Measurements from ENCODE around the gene ACP3. TPM values are rescaled to one million over a fixed set of nuclear protein-coding genes. Genes with fewer than 3 reads are reported as not detected.

The ACP3 gene
- polyA plus RNA-seq, 1 donor from 2014 or later, result not detected

DNA sequence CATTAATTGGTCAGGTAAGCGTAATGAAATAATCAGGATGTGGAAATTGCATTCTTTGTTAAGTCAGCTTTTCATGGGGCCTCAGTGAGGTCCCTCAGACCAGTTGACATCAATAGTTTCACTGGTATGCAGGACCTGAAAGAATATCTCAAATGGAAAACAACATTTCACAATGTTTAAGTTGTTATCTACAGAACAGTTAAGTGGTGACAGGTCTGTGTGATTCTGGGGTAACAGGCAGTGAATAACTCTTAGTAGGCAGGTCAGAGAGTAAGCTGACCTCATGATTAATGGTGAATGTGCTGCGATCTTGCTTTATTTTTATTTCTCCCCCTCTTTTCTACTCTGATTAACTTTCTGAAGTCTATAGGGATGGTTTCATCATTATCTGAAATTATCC is 28.9 kb upstream of the ACP3 start:
- Histone ChIP-seq H3K27me3 (ENCODE audit: insufficient read depth, low read depth, low read length) (no peaks in the 10 kb centered on the region), H3K36me3 (ENCODE audit: insufficient read depth, low read length) (no peaks in the 10 kb centered on the region), H3K4me2 (ENCODE audit: low read length) (no peak overlapping the region), H3K4me3 (ENCODE audit: low read length) (no peak overlapping the region), H3F3A (ENCODE audit: insufficient read depth, low read length, poor library complexity, severe bottlenecking) (no peaks in the 10 kb centered on the region), H3K9me2 (ENCODE audit: insufficient read depth, low read length) (no peaks in the 10 kb centered on the region), H3K9me3 (ENCODE audit: low read length) (peaks cover 4% of the 10 kb centered on the region), H4K20me1 (ENCODE audit: insufficient read depth) (no peaks in the 10 kb centered on the region), H3K27ac (ENCODE audit: low read length) (no peak overlapping the region), H3K79me2 (replicated peaks; ENCODE audit: insufficient read depth, low read length) (no peaks in the 10 kb centered on the region), H2AFZ (ENCODE audit: low read depth, low read length) (no peak overlapping the region), H3K9ac (ENCODE audit: low read length) (no peak overlapping the region)
- TF ChIP-seq, protein P1, sequence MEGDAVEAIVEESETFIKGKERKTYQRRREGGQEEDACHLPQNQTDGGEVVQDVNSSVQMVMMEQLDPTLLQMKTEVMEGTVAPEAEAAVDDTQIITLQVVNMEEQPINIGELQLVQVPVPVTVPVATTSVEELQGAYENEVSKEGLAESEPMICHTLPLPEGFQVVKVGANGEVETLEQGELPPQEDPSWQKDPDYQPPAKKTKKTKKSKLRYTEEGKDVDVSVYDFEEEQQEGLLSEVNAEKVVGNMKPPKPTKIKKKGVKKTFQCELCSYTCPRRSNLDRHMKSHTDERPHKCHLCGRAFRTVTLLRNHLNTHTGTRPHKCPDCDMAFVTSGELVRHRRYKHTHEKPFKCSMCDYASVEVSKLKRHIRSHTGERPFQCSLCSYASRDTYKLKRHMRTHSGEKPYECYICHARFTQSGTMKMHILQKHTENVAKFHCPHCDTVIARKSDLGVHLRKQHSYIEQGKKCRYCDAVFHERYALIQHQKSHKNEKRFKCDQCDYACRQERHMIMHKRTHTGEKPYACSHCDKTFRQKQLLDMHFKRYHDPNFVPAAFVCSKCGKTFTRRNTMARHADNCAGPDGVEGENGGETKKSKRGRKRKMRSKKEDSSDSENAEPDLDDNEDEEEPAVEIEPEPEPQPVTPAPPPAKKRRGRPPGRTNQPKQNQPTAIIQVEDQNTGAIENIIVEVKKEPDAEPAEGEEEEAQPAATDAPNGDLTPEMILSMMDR (IDR thresholded peaks at IDR 0.05; ENCODE audit: poor library complexity, severe bottlenecking), result no peak
- TF ChIP-seq REST (IDR thresholded peaks at IDR 0.05; ENCODE audit: borderline replicate concordance) (no peak), EP300 (conservative IDR thresholded peaks at IDR 0.05; ENCODE audit: poor library complexity, severe bottlenecking) (no peak), RAD21 (conservative IDR thresholded peaks at IDR 0.05) (no peak)

- no peaks in the 10 kb centered on the region for H3K27me3 ChIP-seq (ENCODE audit: insufficient read depth, low read depth, low read length)
- peaks cover 4% of the 10 kb centered on the region for H3K9me3 ChIP-seq (ENCODE audit: low read length)
Observed at GRCh38 chr3:132289316-132289715, 27.9 kb upstream of the ACP3 start.

DNA sequence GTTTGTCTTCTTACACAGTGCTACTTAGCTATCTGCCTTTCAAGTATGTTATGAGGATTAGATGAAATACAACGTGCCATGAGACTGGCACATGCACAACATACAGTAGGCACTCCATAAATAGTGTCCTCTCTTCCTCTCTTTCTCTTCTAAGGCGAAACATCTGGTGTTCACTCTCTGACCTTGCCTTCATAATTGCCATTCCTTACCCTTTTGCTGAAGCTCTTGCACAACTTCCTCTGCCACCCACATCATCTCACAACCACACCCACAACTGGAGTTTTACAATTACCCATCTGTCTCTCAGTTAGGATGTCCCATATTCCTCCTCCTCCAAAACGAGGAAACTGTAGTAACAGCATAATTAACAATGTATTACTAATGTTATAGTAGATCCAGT is 26.4 kb upstream of the ACP3 start:
- no peaks in the 10 kb centered on the region for H3F3A ChIP-seq (ENCODE audit: insufficient read depth, low read length, poor library complexity, severe bottlenecking)
- H3K27me3 ChIP-seq (ENCODE audit: insufficient read depth, low read depth, low read length), result no peaks in the 10 kb centered on the region
- no peaks in the 10 kb centered on the region for H3K79me2 ChIP-seq (replicated peaks; ENCODE audit: insufficient read depth, low read length)
- H3K9me2 ChIP-seq (ENCODE audit: insufficient read depth, low read length), result no peaks in the 10 kb centered on the region
- no peaks in the 10 kb centered on the region for H4K20me1 ChIP-seq (ENCODE audit: insufficient read depth)
- H3K27ac ChIP-seq (ENCODE audit: low read length), result no peak overlapping the region
- no peak overlapping the region for H2AFZ ChIP-seq (ENCODE audit: low read depth, low read length)
- TF ChIP-seq MXI1 (conservative IDR thresholded peaks at IDR 0.05; ENCODE audit: poor library complexity, severe bottlenecking), result no peak
- TF ChIP-seq RAD21 (conservative IDR thresholded peaks at IDR 0.05), result no peak
- no peak for TF ChIP-seq SMC3 (conservative IDR thresholded peaks at IDR 0.05; ENCODE audit: poor library complexity)
- TF ChIP-seq REST (IDR thresholded peaks at IDR 0.05; ENCODE audit: borderline replicate concordance), result no peak
- no peak for TF ChIP-seq EZH2 (IDR thresholded peaks at IDR 0.05; ENCODE audit: borderline replicate concordance, insufficient read depth, low read length, poor library complexity, severe bottlenecking)
- TF ChIP-seq, protein P1 (IDR thresholded peaks at IDR 0.05; ENCODE audit: poor library complexity, severe bottlenecking), result no peak
- no peak for TF ChIP-seq EP300 (conservative IDR thresholded peaks at IDR 0.05; ENCODE audit: poor library complexity, severe bottlenecking)
- no peak for TF ChIP-seq POLR2AphosphoS5 (IDR thresholded peaks at IDR 0.05)
- no peak for TF ChIP-seq TAF1 (IDR thresholded peaks at IDR 0.05; ENCODE audit: low read depth)
- H3K9ac ChIP-seq (ENCODE audit: low read length), result no peak overlapping the region
- no peaks in the 10 kb centered on the region for H3K36me3 ChIP-seq (ENCODE audit: insufficient read depth, low read length)
- no peak overlapping the region for H3K4me2 ChIP-seq (ENCODE audit: low read length)
- H3K4me3 ChIP-seq (ENCODE audit: low read length), result no peak overlapping the region
- peaks cover 4% of the 10 kb centered on the region for H3K9me3 ChIP-seq (ENCODE audit: low read length)

More at GRCh38 chr3:132289316-132289715, 27.9 kb upstream of the ACP3 start:
- no peak overlapping the region for H3K4me3 ChIP-seq (ENCODE audit: low read length)
- no peak overlapping the region for H3K9ac ChIP-seq (ENCODE audit: low read length)
- TF ChIP-seq SMC3 (conservative IDR thresholded peaks at IDR 0.05; ENCODE audit: poor library complexity), result no peak
- TF ChIP-seq EP300 (conservative IDR thresholded peaks at IDR 0.05; ENCODE audit: poor library complexity, severe bottlenecking), result no peak
- no peak for TF ChIP-seq MXI1 (conservative IDR thresholded peaks at IDR 0.05; ENCODE audit: poor library complexity, severe bottlenecking)
- TF ChIP-seq POLR2AphosphoS5 (IDR thresholded peaks at IDR 0.05), result no peak
- no peaks in the 10 kb centered on the region for H3K36me3 ChIP-seq (ENCODE audit: insufficient read depth, low read length)
- H3K4me2 ChIP-seq (ENCODE audit: low read length), result no peak overlapping the region
- H3K9me2 ChIP-seq (ENCODE audit: insufficient read depth, low read length), result no peaks in the 10 kb centered on the region
- no peak overlapping the region for H2AFZ ChIP-seq (ENCODE audit: low read depth, low read length)
- no peaks in the 10 kb centered on the region for H4K20me1 ChIP-seq (ENCODE audit: insufficient read depth)
- no peaks in the 10 kb centered on the region for H3K79me2 ChIP-seq (replicated peaks; ENCODE audit: insufficient read depth, low read length)
- no peaks in the 10 kb centered on the region for H3F3A ChIP-seq (ENCODE audit: insufficient read depth, low read length, poor library complexity, severe bottlenecking)
- H3K27ac ChIP-seq (ENCODE audit: low read length), result no peak overlapping the region

Data from neural cell (in vitro differentiated cells).